ENCODE data around the gene HOXD9. TPM values are rescaled to one million over a fixed set of nuclear protein-coding genes. Genes with fewer than 3 reads are reported as not detected.
A peak's percentile ranks its signal among the peaks of the same experiment; 100 is the strongest.

Gene HOXD9
- total RNA-seq, 1 donor = 0.36 TPM

DNA sequence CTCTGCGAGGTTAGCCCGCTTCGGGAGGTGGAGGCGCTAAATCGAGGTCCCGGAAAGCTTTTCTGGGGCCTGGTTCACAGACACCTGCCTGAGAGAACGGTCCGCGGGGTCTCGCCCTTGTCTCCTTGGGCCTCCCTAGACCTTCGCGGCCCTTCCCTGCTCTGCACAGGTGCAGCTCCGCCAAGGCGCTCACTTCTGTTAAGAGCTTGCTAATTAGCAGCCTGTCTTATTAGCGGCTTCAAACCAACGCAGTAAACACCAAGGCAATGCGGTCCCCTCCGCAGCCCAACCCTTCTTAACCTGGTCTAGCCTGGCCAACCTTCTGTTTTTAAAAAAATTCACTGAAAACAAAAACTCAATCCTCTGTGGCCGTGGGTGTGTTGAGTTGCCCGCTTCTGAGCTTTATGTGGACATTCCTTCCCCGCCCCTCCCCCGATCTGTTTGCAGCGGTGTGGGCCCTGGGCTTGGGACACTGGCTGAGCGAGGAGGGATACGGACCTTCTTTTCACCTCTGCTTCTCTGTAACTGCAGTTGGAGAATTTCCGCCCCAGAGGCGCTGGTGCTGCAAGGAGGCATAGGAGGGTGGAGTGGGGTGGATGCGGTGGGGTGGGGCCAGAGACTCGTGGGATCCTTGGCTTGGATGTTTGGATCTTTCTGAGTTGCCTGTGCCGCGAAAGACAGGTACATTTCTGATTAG is 25.4 kb downstream of the HOXD9 start:
- Histone ChIP-seq H3K36me3 (ENCODE audit: insufficient read depth, low read length) (no peaks in the 10 kb centered on the region), H3K27me3 (ENCODE audit: insufficient read depth, low read length) (no peaks in the 10 kb centered on the region), H4K20me1 (ENCODE audit: insufficient read depth, low read length) (peaks cover 6% of the 10 kb centered on the region), H3K27ac (ENCODE audit: low read depth, low read length) (no peak overlapping the region), H2AFZ (ENCODE audit: low read length) (no peak overlapping the region), H3K4me1 (ENCODE audit: insufficient read depth, low read length) (no peaks in the 10 kb centered on the region), H3K4me2 (ENCODE audit: insufficient read depth, low read length) (no peak overlapping the region), H3K9me3 (ENCODE audit: low read depth, low read length) (no peaks in the 10 kb centered on the region), H3K79me2 (ENCODE audit: insufficient read depth, low read length) (peaks cover 7% of the 10 kb centered on the region), H3K4me3 (ENCODE audit: insufficient read depth, low read length) (no peak overlapping the region)
- TF ChIP-seq, protein P1, sequence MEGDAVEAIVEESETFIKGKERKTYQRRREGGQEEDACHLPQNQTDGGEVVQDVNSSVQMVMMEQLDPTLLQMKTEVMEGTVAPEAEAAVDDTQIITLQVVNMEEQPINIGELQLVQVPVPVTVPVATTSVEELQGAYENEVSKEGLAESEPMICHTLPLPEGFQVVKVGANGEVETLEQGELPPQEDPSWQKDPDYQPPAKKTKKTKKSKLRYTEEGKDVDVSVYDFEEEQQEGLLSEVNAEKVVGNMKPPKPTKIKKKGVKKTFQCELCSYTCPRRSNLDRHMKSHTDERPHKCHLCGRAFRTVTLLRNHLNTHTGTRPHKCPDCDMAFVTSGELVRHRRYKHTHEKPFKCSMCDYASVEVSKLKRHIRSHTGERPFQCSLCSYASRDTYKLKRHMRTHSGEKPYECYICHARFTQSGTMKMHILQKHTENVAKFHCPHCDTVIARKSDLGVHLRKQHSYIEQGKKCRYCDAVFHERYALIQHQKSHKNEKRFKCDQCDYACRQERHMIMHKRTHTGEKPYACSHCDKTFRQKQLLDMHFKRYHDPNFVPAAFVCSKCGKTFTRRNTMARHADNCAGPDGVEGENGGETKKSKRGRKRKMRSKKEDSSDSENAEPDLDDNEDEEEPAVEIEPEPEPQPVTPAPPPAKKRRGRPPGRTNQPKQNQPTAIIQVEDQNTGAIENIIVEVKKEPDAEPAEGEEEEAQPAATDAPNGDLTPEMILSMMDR (IDR thresholded peaks at IDR 0.05; ENCODE audit: extremely low read depth, low read depth, low read length) = no peak
- DNase-seq (ENCODE audit: insufficient read length, low spot score, missing footprints) = no peak

DNA sequence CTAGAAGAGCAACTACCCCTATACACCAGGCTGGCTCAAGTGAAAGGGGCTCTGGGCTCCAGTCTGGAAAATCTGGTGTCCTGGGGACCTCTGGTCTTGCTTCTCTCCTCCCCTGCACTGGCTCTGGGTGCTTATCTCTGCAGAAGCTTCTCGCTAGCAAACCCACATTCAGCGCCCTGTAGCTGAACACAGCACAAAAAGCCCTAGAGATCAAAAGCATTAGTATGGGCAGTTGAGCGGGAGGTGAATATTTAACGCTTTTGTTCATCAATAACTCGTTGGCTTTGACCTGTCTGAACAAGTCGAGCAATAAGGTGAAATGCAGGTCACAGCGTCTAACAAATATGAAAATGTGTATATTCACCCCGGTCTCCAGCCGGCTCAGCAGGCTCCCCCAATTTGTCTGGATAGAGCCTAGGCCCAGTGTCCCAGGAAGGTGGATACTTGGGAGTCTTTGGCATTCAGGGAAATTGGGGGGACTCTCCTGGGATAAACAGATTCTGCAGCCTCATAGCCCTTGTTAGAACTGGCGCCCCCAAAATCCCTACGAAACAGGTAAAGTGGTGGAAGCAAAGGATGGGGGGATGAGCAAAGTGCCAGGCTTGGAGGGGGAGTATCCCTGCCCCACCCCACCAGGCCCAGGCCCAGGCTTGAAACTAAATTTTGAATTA is 26.4 kb downstream of the HOXD9 start:
- Histone ChIP-seq H3K4me2 (ENCODE audit: insufficient read depth, low read length) (no peak overlapping the region), H3K36me3 (ENCODE audit: insufficient read depth, low read length) (no peaks in the 10 kb centered on the region), H3K4me3 (ENCODE audit: insufficient read depth, low read length) (no peak overlapping the region), H2AFZ (ENCODE audit: low read length) (no peak overlapping the region), H3K79me2 (ENCODE audit: insufficient read depth, low read length) (peaks cover 2% of the 10 kb centered on the region), H4K20me1 (ENCODE audit: insufficient read depth, low read length) (peaks cover 6% of the 10 kb centered on the region), H3K4me1 (ENCODE audit: insufficient read depth, low read length) (no peaks in the 10 kb centered on the region), H3K27ac (ENCODE audit: low read depth, low read length) (no peak overlapping the region), H3K9me3 (ENCODE audit: low read depth, low read length) (no peaks in the 10 kb centered on the region), H3K27me3 (ENCODE audit: insufficient read depth, low read length) (no peaks in the 10 kb centered on the region)
- peak; percentile 81 for DNase-seq (ENCODE audit: insufficient read length, low spot score, missing footprints)
- TF ChIP-seq, protein P1 (IDR thresholded peaks at IDR 0.05; ENCODE audit: extremely low read depth, low read depth, low read length) = no peak

DNA sequence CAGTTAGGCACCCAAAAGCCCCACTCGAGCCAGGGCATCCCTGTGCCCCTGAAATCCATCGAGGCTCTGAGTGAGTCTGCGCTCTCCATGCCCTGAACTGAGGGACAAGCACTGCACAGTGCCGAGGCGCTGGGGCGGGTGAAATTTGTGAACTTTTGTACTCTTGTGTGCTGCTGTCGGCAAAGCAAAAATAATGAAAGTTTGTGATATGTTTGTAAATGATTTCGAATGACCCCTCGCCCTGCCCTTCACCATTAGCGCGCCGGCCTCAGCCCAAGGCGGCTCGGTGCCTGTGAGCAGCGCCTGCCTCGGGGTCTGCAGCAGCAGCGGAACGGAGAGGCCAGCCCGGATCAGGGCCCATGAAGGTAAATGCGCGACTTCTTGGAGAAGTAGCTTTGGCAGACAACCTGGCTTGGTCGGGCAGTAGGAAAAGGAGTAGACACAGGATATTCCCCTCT is 27.0 kb downstream of the HOXD9 start:
- Histone ChIP-seq H3K4me3 (ENCODE audit: insufficient read depth, low read length) (no peak overlapping the region), H3K4me1 (ENCODE audit: insufficient read depth, low read length) (no peaks in the 10 kb centered on the region), H3K79me2 (ENCODE audit: insufficient read depth, low read length) (no peaks in the 10 kb centered on the region), H4K20me1 (ENCODE audit: insufficient read depth, low read length) (peaks cover 6% of the 10 kb centered on the region), H3K9me3 (ENCODE audit: low read depth, low read length) (no peaks in the 10 kb centered on the region), H3K36me3 (ENCODE audit: insufficient read depth, low read length) (no peaks in the 10 kb centered on the region), H3K27ac (ENCODE audit: low read depth, low read length) (no peak overlapping the region), H2AFZ (ENCODE audit: low read length) (no peak overlapping the region), H3K27me3 (ENCODE audit: insufficient read depth, low read length) (no peaks in the 10 kb centered on the region), H3K4me2 (ENCODE audit: insufficient read depth, low read length) (no peak overlapping the region)
- TF ChIP-seq, protein P1 (IDR thresholded peaks at IDR 0.05; ENCODE audit: extremely low read depth, low read depth, low read length) = no peak
- DNase-seq (ENCODE audit: insufficient read length, low spot score, missing footprints) = no peak

DNA sequence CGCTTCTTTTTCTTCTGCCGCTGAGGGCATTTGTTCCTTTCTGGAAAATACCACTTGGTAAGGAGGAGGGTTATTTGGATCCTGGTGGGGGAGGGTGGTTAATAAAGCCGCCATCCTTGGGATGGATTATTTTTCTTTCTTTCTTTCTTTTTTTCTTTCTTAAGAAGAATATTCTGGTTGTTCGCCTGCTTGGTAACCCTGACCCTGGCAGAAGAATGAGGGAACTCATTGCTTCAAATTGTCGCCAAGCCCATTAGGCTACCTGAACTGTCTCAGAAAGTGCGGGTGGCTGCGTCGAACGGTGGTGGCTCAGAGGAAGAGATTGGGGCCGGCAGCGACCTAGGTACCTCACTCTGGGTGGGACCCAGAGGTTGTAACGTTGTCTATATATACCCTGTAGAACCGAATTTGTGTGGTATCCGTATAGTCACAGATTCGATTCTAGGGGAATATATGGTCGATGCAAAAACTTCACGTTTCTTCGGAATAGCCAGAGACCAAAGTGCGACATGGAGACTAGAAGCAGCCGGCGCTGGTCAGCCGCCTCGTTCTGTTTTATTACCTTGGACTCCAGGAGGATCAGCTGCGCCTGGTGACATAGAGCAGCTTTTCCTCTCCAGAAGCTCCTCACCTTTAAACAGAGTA is 27.5 kb downstream of the HOXD9 start:
- Histone ChIP-seq H2AFZ (ENCODE audit: low read length) (no peak overlapping the region), H3K4me2 (ENCODE audit: insufficient read depth, low read length) (no peak overlapping the region), H3K79me2 (ENCODE audit: insufficient read depth, low read length) (no peaks in the 10 kb centered on the region), H3K4me3 (ENCODE audit: insufficient read depth, low read length) (no peak overlapping the region), H3K27ac (ENCODE audit: low read depth, low read length) (no peak overlapping the region), H3K9me3 (ENCODE audit: low read depth, low read length) (no peaks in the 10 kb centered on the region), H3K36me3 (ENCODE audit: insufficient read depth, low read length) (no peaks in the 10 kb centered on the region), H3K4me1 (ENCODE audit: insufficient read depth, low read length) (no peaks in the 10 kb centered on the region), H3K27me3 (ENCODE audit: insufficient read depth, low read length) (no peaks in the 10 kb centered on the region), H4K20me1 (ENCODE audit: insufficient read depth, low read length) (peaks cover 4% of the 10 kb centered on the region)
- DNase-seq (ENCODE audit: insufficient read length, low spot score, missing footprints) = peak; percentile 76
- TF ChIP-seq, protein P1 (IDR thresholded peaks at IDR 0.05; ENCODE audit: extremely low read depth, low read depth, low read length) = no peak
